GM13976 (cell line): ENCODE data around the gene FNDC7.
"Not testable (repeated sequence)": the region's sequence is repeated elsewhere in the genome, so short reads cannot be mapped to it uniquely, and the experiment has no call there.

Source experiments
- DNase-seq: peaks from one replicate; pipeline ENCODE4 v3.0.0; 2012; ENCODE audit warnings: low spot score
- in situ Hi-C: fragments of 300-500 bp; cut with MboI; formaldehyde crosslinking; loops from one replicate; pipeline ENCODE4 v1.12.0; 2022; ENCODE audit warnings: low sequenced_read_pairs, mixed read lengths, inconsistent platforms; ENCODE audit not compliant: unreplicated experiment
- TF ChIP-seq, protein P1 (sequence below): IDR thresholded peaks from 2 replicates; pipeline ENCODE4 v1.5.1; 2012; ENCODE audit warnings: borderline replicate concordance, mild to moderate bottlenecking; ENCODE audit not compliant: insufficient read depth; ENCODE audit errors: extremely low read depth, missing control alignments, control extremely low read depth

Gene FNDC7

DNA sequence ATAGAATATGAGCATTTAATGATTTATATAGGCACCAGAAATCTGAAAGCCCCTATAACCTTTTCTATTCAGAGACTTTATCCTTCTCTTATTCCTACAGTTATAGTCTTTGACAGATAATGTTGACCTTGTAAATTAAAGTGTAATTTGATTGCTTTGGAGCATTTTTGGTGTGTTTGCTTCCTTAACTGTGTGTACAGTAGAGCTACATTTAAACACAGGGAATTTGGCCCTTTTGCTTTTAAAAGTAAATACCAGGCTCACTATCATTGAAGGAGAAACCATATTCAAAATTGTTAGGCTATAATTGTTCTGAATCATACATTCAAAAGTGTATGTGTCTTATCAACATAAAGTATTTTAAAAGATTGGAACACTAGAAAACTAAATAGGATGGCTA is 66.7 kb downstream of the FNDC7 start:
- TF ChIP-seq, protein P1, sequence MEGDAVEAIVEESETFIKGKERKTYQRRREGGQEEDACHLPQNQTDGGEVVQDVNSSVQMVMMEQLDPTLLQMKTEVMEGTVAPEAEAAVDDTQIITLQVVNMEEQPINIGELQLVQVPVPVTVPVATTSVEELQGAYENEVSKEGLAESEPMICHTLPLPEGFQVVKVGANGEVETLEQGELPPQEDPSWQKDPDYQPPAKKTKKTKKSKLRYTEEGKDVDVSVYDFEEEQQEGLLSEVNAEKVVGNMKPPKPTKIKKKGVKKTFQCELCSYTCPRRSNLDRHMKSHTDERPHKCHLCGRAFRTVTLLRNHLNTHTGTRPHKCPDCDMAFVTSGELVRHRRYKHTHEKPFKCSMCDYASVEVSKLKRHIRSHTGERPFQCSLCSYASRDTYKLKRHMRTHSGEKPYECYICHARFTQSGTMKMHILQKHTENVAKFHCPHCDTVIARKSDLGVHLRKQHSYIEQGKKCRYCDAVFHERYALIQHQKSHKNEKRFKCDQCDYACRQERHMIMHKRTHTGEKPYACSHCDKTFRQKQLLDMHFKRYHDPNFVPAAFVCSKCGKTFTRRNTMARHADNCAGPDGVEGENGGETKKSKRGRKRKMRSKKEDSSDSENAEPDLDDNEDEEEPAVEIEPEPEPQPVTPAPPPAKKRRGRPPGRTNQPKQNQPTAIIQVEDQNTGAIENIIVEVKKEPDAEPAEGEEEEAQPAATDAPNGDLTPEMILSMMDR, result no peak
- in situ Hi-C loops, result no loop called here

DNA sequence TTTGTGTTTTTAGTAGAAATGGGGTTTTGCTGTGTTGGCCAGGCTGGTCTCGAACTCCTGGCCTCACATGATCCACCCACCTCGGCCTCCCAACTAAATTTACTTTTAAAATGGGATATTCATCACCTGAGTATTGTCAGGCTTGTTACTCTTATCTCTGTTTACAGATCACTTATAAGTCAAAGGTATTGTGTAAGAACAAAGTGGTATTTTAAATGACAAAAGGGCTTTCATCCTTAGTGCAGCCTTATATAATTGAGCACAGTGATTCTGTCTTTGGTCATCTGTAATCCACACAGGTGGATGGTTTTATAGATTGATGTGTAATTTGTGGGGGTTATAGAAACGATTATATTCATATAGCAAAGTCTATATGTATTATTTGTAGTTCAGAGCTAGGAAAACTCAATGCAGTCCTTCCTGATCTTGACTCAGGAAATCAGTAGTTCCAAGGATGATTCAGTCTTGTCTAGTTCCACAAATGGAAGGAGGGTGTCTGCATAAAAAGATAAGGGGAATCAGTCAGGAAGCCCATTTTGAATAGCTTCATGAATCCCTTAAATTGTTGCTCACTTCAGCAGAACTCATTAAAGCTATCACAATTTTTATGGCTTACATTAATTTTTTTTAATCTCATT is 68.3 kb downstream of the FNDC7 start:
- TF ChIP-seq, protein P1, result no peak
- in situ Hi-C loops, result no loop called here
- no peak for DNase-seq

More for the DNA sequence above, 66.7 kb downstream of the FNDC7 start:
- no peak for DNase-seq

DNA sequence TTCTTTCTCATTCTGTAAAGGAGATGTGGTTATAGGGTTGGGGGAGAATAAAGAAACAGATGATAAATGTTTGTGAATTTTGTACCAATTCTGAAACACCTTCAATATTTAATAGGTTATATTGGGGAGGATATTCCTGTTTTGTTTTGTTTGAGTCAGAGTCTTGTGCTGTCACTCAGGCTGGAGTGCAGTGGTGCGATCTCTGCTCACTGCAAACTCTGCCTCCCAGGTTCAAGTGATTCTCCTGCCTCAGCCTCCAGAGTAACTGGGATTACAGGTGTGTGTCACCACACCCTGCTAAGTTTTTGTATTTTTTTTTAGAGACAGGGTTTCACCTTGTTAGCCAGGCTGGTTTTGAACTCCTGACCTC is 68.9 kb downstream of the FNDC7 start:
- in situ Hi-C loops, DNase-seq: not testable (repeated sequence)

DNA sequence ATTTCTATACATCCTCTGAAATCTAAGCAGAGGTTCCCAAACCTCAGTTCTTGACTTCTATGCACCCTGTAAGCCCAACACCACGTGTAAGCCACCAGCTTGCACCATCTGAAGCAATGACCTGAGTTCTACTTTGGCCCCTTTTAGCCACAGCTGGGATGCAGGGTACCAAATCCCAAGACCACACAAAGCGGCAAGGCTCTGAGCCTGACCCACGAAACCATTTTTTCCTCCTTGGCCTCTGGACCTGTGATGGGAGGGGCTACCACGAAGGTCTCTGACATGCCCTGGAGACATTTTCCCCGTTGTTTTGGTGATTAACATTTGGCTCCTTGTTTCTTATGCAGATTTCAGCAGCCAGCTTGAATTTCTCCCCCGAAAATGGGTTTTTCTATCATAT is 72.6 kb downstream of the FNDC7 start:
- in situ Hi-C loops, result no loop called here
- TF ChIP-seq, protein P1, result no peak
- no peak for DNase-seq

DNA sequence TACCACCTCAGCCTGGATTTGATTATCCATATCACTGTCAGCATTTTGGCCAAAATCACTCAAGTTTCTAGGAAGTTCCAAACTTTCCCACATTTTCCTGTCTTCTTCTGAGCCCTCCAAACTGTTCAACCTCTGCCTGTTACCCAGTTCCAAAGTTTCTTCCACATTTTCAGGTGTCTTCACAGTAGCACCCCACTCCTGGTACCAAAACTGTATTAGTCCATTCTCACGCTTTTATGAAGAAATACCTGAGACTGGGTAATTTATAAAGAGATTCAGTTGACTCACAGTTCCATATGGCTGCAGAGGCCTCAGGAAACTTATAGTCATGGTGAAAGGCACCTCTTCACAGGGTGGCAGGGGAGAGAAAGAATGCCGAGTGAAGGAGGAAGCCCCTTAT is 73.2 kb downstream of the FNDC7 start:
- in situ Hi-C loops, result no loop called here
- DNase-seq, result no peak
- TF ChIP-seq, protein P1, result no peak

DNA sequence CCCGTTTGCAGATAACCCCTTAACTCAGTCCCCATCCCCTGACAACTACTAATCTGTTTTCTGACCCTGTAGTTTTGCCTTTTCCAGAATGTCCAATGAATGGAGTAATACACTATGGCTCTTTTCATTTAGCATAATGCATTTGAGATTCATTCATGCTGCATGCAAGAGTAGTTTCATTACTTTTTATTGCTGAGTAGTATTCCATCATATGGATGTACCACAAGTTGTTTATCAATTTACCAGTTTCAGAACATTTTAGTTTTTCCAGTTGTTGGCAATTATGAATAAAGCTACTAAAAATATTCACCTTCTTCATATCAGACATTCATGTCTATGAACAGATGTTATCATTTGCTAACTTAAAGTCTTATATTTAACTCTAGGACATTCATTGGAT is 79.1 kb downstream of the FNDC7 start:
- TF ChIP-seq, protein P1, result no peak
- in situ Hi-C loops, result no loop called here
- no peak for DNase-seq
